PC-9 (cell line): Measurements from ENCODE around the gene GABRA1.

Experiments used
- CTCF ChIP-seq: fragments of 200-600 bp; sonication (generic); conservative IDR thresholded peaks from 2 replicates; pipeline ENCODE4 v1.6.1; 2017; ENCODE audit warnings: mixed run types, antibody characterized with exemption, mild to moderate bottlenecking, moderate library complexity
- EZH2 ChIP-seq: fragments of 200-600 bp; sonication (generic); IDR thresholded peaks from 2 replicates; pipeline ENCODE4 v1.8.0; 2017; ENCODE audit warnings: antibody characterized with exemption, low read depth

- TF ChIP-seq CTCF, result no peak
- no peak for TF ChIP-seq EZH2
Observed at GRCh38 chr5:161925960-161926359, 78.0 kb downstream of the GABRA1 start.
